Measurements from ENCODE around the gene RNF175.

RNF175 gene

GRCh38 chr4:153661908-153662307, 97.9 kb downstream of the RNF175 start:
- DNase-seq: no peak
- TF ChIP-seq EZH2phosphoT487 (IDR thresholded peaks at IDR 0.05; ENCODE audit: low read length) (no peak), EZH2 (optimal IDR thresholded peaks at IDR 0.05; ENCODE audit: low read depth, low read length) (no peak), CTCF (IDR thresholded peaks at IDR 0.05; ENCODE audit: low read length) (no peak)
- no peak overlapping the region for H3K9ac ChIP-seq (ENCODE audit: low read length)
- H3K9me2 ChIP-seq (replicated peaks; ENCODE audit: insufficient read depth, low read length): no peaks in the 10 kb centered on the region
- H3K27me3 ChIP-seq (replicated peaks; ENCODE audit: insufficient read depth, low read length): no peaks in the 10 kb centered on the region
- no peaks in the 10 kb centered on the region for H3K9me3 ChIP-seq (replicated peaks; ENCODE audit: insufficient read depth, low read length)
- no peaks in the 10 kb centered on the region for H3F3A ChIP-seq (ENCODE audit: insufficient read depth, low read length)
- H3K36me3 ChIP-seq (replicated peaks; ENCODE audit: insufficient read depth, low read length): no peaks in the 10 kb centered on the region
- no peak overlapping the region for H2AFZ ChIP-seq (ENCODE audit: low read length)
- H3K27ac ChIP-seq (ENCODE audit: low read length): no peak overlapping the region
- H3K4me2 ChIP-seq (ENCODE audit: low read depth, low read length): no peak overlapping the region
- no peak overlapping the region for H3K4me3 ChIP-seq (ENCODE audit: low read length)
- no peaks in the 10 kb centered on the region for H3K79me2 ChIP-seq (ENCODE audit: low read length)
- H4K20me1 ChIP-seq (ENCODE audit: insufficient read depth, low read length): no peaks in the 10 kb centered on the region
- no peaks in the 10 kb centered on the region for H3K4me1 ChIP-seq (ENCODE audit: low read length)

GRCh38 chr4:153661215-153661822, 98.5 kb downstream of the RNF175 start:
- no peak overlapping the region for H3K4me2 ChIP-seq (ENCODE audit: low read depth, low read length)
- DNase-seq: no peak
- TF ChIP-seq EZH2 (optimal IDR thresholded peaks at IDR 0.05; ENCODE audit: low read depth, low read length) (no peak), CTCF (IDR thresholded peaks at IDR 0.05; ENCODE audit: low read length) (no peak), EZH2phosphoT487 (IDR thresholded peaks at IDR 0.05; ENCODE audit: low read length) (no peak)

More at GRCh38 chr4:153661215-153661822, 98.5 kb downstream of the RNF175 start:
- Histone ChIP-seq H3K4me3 (ENCODE audit: low read length) (no peak overlapping the region), H2AFZ (ENCODE audit: low read length) (no peak overlapping the region), H3K9me2 (replicated peaks; ENCODE audit: insufficient read depth, low read length) (no peaks in the 10 kb centered on the region), H3K27me3 (replicated peaks; ENCODE audit: insufficient read depth, low read length) (no peaks in the 10 kb centered on the region), H3K4me1 (ENCODE audit: low read length) (no peaks in the 10 kb centered on the region), H3K9ac (ENCODE audit: low read length) (no peak overlapping the region), H3K9me3 (replicated peaks; ENCODE audit: insufficient read depth, low read length) (no peaks in the 10 kb centered on the region), H3K36me3 (replicated peaks; ENCODE audit: insufficient read depth, low read length) (no peaks in the 10 kb centered on the region), H3K79me2 (ENCODE audit: low read length) (no peaks in the 10 kb centered on the region), H4K20me1 (ENCODE audit: insufficient read depth, low read length) (no peaks in the 10 kb centered on the region), H3F3A (ENCODE audit: insufficient read depth, low read length) (no peaks in the 10 kb centered on the region), H3K27ac (ENCODE audit: low read length) (no peak overlapping the region)
